IMR-90 (cell line): ENCODE measurements around the gene FAM124A. TPM values are rescaled to one million over a fixed set of nuclear protein-coding genes. Genes with fewer than 3 reads are reported as not detected.

Experiments used
- ATAC-seq: fragments of 200-7000 bp; cut with Tn5 transposase; 2 replicates; pipeline ENCODE4 v1.9.1; 2020; ENCODE audit warnings: low read depth, mild to moderate bottlenecking, moderate library complexity
- BruUV-seq: library from RNA; stranded (reverse); fragments of 400-500 nt; replicated peaks from 2 replicates; lab custom pipeline; 2021; lab: Mats Ljungman, UMichigan
- CTCF ChIA-PET: fragments of 300-600 bp; formaldehyde crosslinking; extraction: SDS; loops from one replicate; lab custom pipeline; 2021; ENCODE audit warnings: antibody characterized with exemption; lab: Yijun Ruan, JAX
- POLR2A ChIA-PET: fragments of 300-600 bp; sonication (Branson Sonifier 250); formaldehyde crosslinking; loops from one replicate; lab custom pipeline; 2022; ENCODE audit warnings: antibody characterized with exemption; ENCODE audit not compliant: unreplicated experiment; lab: Charles Lee
- DNase-seq: peaks from one replicate; pipeline ENCODE4 v3.0.0; 2013
- H2AFZ ChIP-seq: replicated peaks from 2 replicates; pipeline ENCODE3; 2013; ENCODE audit warnings: low read length, mild to moderate bottlenecking; ENCODE audit not compliant: poor library complexity
- H2AK5ac ChIP-seq: 2 replicates; pipeline ENCODE4 v1.6.1; 2013; ENCODE audit warnings: low read depth, low read length, inconsistent platforms
- H2AK9ac ChIP-seq: replicated peaks from 2 replicates; pipeline ENCODE3; 2013; ENCODE audit warnings: mild to moderate bottlenecking, low read depth, low read length, moderate library complexity; ENCODE audit not compliant: poor library complexity
- H2BK120ac ChIP-seq: 2 replicates; pipeline ENCODE4 v1.6.1; 2013; ENCODE audit warnings: low read depth, low read length, inconsistent platforms
- H2BK15ac ChIP-seq: 3 replicates; pipeline ENCODE4 v1.6.1; 2013; ENCODE audit warnings: low read depth, low read length, inconsistent platforms
- H2BK20ac ChIP-seq: 2 replicates; pipeline ENCODE4 v1.6.1; 2013; ENCODE audit warnings: low read depth, mild to moderate bottlenecking, inconsistent platforms, low read length, moderate library complexity
- H2BK5ac ChIP-seq: 2 replicates; pipeline ENCODE4 v1.6.1; 2013; ENCODE audit warnings: mild to moderate bottlenecking, low read depth, low read length, inconsistent platforms; ENCODE audit not compliant: poor library complexity, severe bottlenecking
- H3K14ac ChIP-seq: replicated peaks from 2 replicates; pipeline ENCODE4 v1.6.1; 2013; ENCODE audit warnings: low read depth, low read length, inconsistent platforms
- H3K18ac ChIP-seq: 2 replicates; pipeline ENCODE4 v1.6.1; 2013; ENCODE audit warnings: low read depth, low read length, control low read depth
- H3K23ac ChIP-seq: 2 replicates; pipeline ENCODE4 v1.6.1; 2013; ENCODE audit warnings: low read depth, low read length, inconsistent platforms
- H3K27ac ChIP-seq: 2 replicates; pipeline ENCODE4 v1.5.1; 2013; ENCODE audit warnings: mild to moderate bottlenecking, control low read depth, low read length; ENCODE audit not compliant: insufficient read depth
- H3K27me3 ChIP-seq: 2 replicates; pipeline ENCODE4 v1.6.1; 2013; ENCODE audit warnings: low read length; ENCODE audit not compliant: control insufficient read depth, insufficient read depth
- H3K36me3 ChIP-seq: 2 replicates; pipeline ENCODE4 v1.6.1; 2013; ENCODE audit warnings: low read length, mixed read lengths; ENCODE audit not compliant: control insufficient read depth, insufficient read depth
- H3K4ac ChIP-seq: 2 replicates; pipeline ENCODE4 v1.6.1; 2013; ENCODE audit warnings: low read depth, low read length, inconsistent platforms
- H3K4me1 ChIP-seq: 2 replicates; pipeline ENCODE4 v1.6.1; 2013; ENCODE audit warnings: low read length, mixed read lengths; ENCODE audit not compliant: control insufficient read depth, insufficient read depth
- H3K4me2 ChIP-seq: 2 replicates; pipeline ENCODE4 v1.6.1; 2013; ENCODE audit warnings: low read depth, mild to moderate bottlenecking, control low read depth, low read length, moderate library complexity
- H3K4me3 ChIP-seq: 2 replicates; pipeline ENCODE4 v1.5.1; 2013; ENCODE audit warnings: low read depth, mild to moderate bottlenecking, control low read depth, low read length, moderate library complexity; ENCODE audit not compliant: insufficient read depth
- H3K56ac ChIP-seq: 2 replicates; pipeline ENCODE4 v1.6.1; 2013; ENCODE audit warnings: low read length, inconsistent platforms; ENCODE audit not compliant: insufficient read depth; ENCODE audit errors: extremely low read depth
- H3K79me1 ChIP-seq, 2 experiments: 2 replicates each; pipeline ENCODE4 v1.6.1; 2013; ENCODE audit warnings: low read length in 2 of 2, inconsistent platforms in 1 of 2, low read depth in 1 of 2
- H3K9ac ChIP-seq: 2 replicates; pipeline ENCODE4 v1.6.1; 2013; ENCODE audit warnings: low read depth, low read length, control low read depth
- H3K9me1 ChIP-seq: 2 replicates; pipeline ENCODE4 v1.6.1; 2013; ENCODE audit warnings: low read length, inconsistent platforms; ENCODE audit not compliant: insufficient read depth
- H3K9me3 ChIP-seq: 2 replicates; pipeline ENCODE4 v1.6.1; 2013; ENCODE audit warnings: low read length; ENCODE audit not compliant: control insufficient read depth, insufficient read depth
- H4K20me1 ChIP-seq: 2 replicates; pipeline ENCODE4 v1.6.1; 2013; ENCODE audit warnings: low read length, inconsistent platforms; ENCODE audit not compliant: insufficient read depth
- H4K5ac ChIP-seq: 2 replicates; pipeline ENCODE4 v1.6.1; 2013; ENCODE audit warnings: mild to moderate bottlenecking, low read depth, low read length, control low read depth
- H4K8ac ChIP-seq, 2 experiments: 2 replicates each; pipeline ENCODE4 v1.6.1; 2013; ENCODE audit warnings: low read depth in 2 of 2, low read length in 2 of 2, control low read depth in 1 of 2, inconsistent platforms in 1 of 2
- H4K91ac ChIP-seq: 2 replicates; pipeline ENCODE4 v1.6.1; 2013; ENCODE audit warnings: low read depth, low read length, inconsistent platforms; ENCODE audit not compliant: insufficient read depth
- BHLHE40 ChIP-seq: fragments of 150-350 bp; IDR thresholded peaks from 2 replicates; pipeline ENCODE4 v1.6.1; 2016; ENCODE audit warnings: mild to moderate bottlenecking, low read depth, low read length
- CEBPB ChIP-seq: IDR thresholded peaks from 2 replicates; pipeline ENCODE4 v1.6.1; 2012; ENCODE audit warnings: low read depth, low read length, improper control_type of control experiment
- CHD1 ChIP-seq: IDR thresholded peaks from 2 replicates; pipeline ENCODE4 v1.6.1; 2012; ENCODE audit warnings: low read depth, low read length, improper control_type of control experiment
- CTCF ChIP-seq: conservative IDR thresholded peaks from 2 replicates; pipeline ENCODE4 v1.5.1; 2012; ENCODE audit warnings: mild to moderate bottlenecking, low read depth, low read length, improper control_type of control experiment
- ELK1 ChIP-seq: fragments of 150-350 bp; IDR thresholded peaks from 2 replicates; pipeline ENCODE4 v1.6.1; 2016; ENCODE audit warnings: low read depth, mild to moderate bottlenecking, low read length, moderate library complexity, borderline replicate concordance
- FOS ChIP-seq: fragments of 150-350 bp; IDR thresholded peaks from 2 replicates; pipeline ENCODE4 v1.6.1; 2016; ENCODE audit warnings: low read depth, low read length
- MAFK ChIP-seq: IDR thresholded peaks from 2 replicates; pipeline ENCODE4 v1.6.1; 2012; ENCODE audit warnings: low read depth, low read length, improper control_type of control experiment
- MAZ ChIP-seq: IDR thresholded peaks from 2 replicates; pipeline ENCODE4 v1.6.1; 2012; ENCODE audit warnings: low read depth, mild to moderate bottlenecking, low read length, improper control_type of control experiment, moderate library complexity, borderline replicate concordance
- MXI1 ChIP-seq: IDR thresholded peaks from 2 replicates; pipeline ENCODE4 v1.6.1; 2012; ENCODE audit warnings: low read depth, mild to moderate bottlenecking, low read length, moderate library complexity, borderline replicate concordance
- NFE2L2 ChIP-seq: fragments of 150-350 bp; IDR thresholded peaks from 2 replicates; pipeline ENCODE4 v1.6.1; 2016; ENCODE audit warnings: low read depth, mild to moderate bottlenecking, low read length
- POLR2A ChIP-seq: IDR thresholded peaks from 2 replicates; pipeline ENCODE4 v1.6.1; 2012; ENCODE audit warnings: mild to moderate bottlenecking, low read depth, low read length
- RAD21 ChIP-seq: IDR thresholded peaks from 2 replicates; pipeline ENCODE4 v1.6.1; 2012; ENCODE audit warnings: low read length, improper control_type of control experiment
- RCOR1 ChIP-seq: IDR thresholded peaks from 2 replicates; pipeline ENCODE4 v1.6.1; 2012; ENCODE audit warnings: mild to moderate bottlenecking, low read length, improper control_type of control experiment; ENCODE audit not compliant: insufficient replicate concordance
- RFX5 ChIP-seq: IDR thresholded peaks from 2 replicates; pipeline ENCODE4 v1.8.0; 2012; ENCODE audit warnings: low read depth, mild to moderate bottlenecking, low read length, moderate library complexity
- SMC3 ChIP-seq: fragments of 150-350 bp; IDR thresholded peaks from 2 replicates; pipeline ENCODE4 v1.6.1; 2016; ENCODE audit warnings: low read depth, mild to moderate bottlenecking, antibody characterized with exemption, low read length, moderate library complexity
- USF2 ChIP-seq: fragments of 150-350 bp; IDR thresholded peaks from 2 replicates; pipeline ENCODE4 v1.6.1; 2017; ENCODE audit warnings: mild to moderate bottlenecking, antibody characterized with exemption, low read length, low read depth
- WGBS, 2 experiments: methylation state at CpG; one replicate each; pipeline versions ENCODE4 v1.1.5 to v1.1.7; 2013; ENCODE audit warnings: missing lambda C conversion rate in 2 of 2; ENCODE audit not compliant: insufficient read length in 1 of 2; ENCODE audit errors: extremely low coverage in 2 of 2; 5-methylcytosine and 5-hydroxymethylcytosine counted together
- dilution Hi-C: fragments of 300-500 bp; cut with HindIII; formaldehyde crosslinking; loops from one replicate; pipeline ENCODE4 v1.14.3; 2018; ENCODE audit warnings: low sequenced_read_pairs; ENCODE audit not compliant: unreplicated experiment
- in situ Hi-C: fragments of 300-500 bp; cut with MboI; formaldehyde crosslinking; loops from 3 replicates; pipeline ENCODE4 v1.14.3; 2019; ENCODE audit warnings: low sequenced_read_pairs, inconsistent platforms, mixed read lengths
- intact Hi-C: fragments of 100-400 bp; cut with micrococcal nuclease; formaldehyde crosslinking; loops from 2 replicates; pipeline ENCODE4 v1.10.0; 2022
- polyA plus RNA-seq, 3 experiments: library from polyadenylated mRNA; depleted of rRNA; stranded (reverse); fragments of >200 nt; gene quantifications; 2 replicates each; pipeline ENCODE4 v1.2.3, GENCODE V29; 2012; ENCODE audit warnings: low replicate concordance in 1 of 3
- total RNA-seq: library from RNA; depleted of rRNA; stranded (reverse); fragments of >200 nt; gene quantifications from 2 replicates; pipeline ENCODE4 v1.2.3, GENCODE V29; 2012

The FAM124A gene
- total and polyA plus RNA-seq, 2 of the 4 experiments (the other 2 are of a cell fraction), result 0.03 TPM; not detected in 1

GRCh38 chr13:51251480-51251879 is 29.3 kb downstream of the FAM124A start:
- no peak overlapping the region for H3K18ac ChIP-seq
- no peak overlapping the region for H3K4me2 ChIP-seq
- in situ Hi-C loops (no loop called here), dilution Hi-C loops (no loop called here), intact Hi-C loops (no loop called here)
- H3K9me3 ChIP-seq, result no peaks in the 10 kb centered on the region
- H3K9me1 ChIP-seq, result no peaks in the 10 kb centered on the region
- DNase-seq, result no peak
- no peaks in the 10 kb centered on the region for H3K4me1 ChIP-seq
- BruUV-seq, result no TSS peak
- no peak overlapping the region for H3K9ac ChIP-seq
- H2BK15ac ChIP-seq, result no peak overlapping the region
- 94% methylated on average over 22 of the region's 31 CpGs; no CpG with 5 or more reads in 1 of the 2 experiments for WGBS, 2 experiments
- H3K56ac ChIP-seq, result no peak overlapping the region
- H3K4me3 ChIP-seq, result no peak overlapping the region
- H3K27me3 ChIP-seq, result peaks cover 31% of the 10 kb centered on the region
- H3K4ac ChIP-seq, result no peak overlapping the region
- TF ChIP-seq NFE2L2 (no peak), SMC3 (no peak), MAFK (no peak), CTCF (no peak), ELK1 (no peak), FOS (no peak), RFX5 (no peak), CHD1 (no peak), RAD21 (no peak), RCOR1 (no peak), BHLHE40 (no peak), MAZ (no peak), USF2 (no peak), POLR2A (no peak), CEBPB (no peak), MXI1 (no peak)
- H2AK5ac ChIP-seq, result no peak overlapping the region
- no peak overlapping the region for H2BK5ac ChIP-seq
- H4K5ac ChIP-seq, result no peak overlapping the region
- ChIA-PET POLR2A (no interaction called here), CTCF (interaction anchor here (0.9 to 1.6 kb wide), 2 partner anchors 35 kb away, joined by 4 to 5 read pairs; no protein-coding TSS in a partner anchor)
- H3K23ac ChIP-seq, result no peak overlapping the region
- ATAC-seq, result no peak
- no peak overlapping the region for H3K27ac ChIP-seq
- H2BK120ac ChIP-seq, result no peak overlapping the region
- H3K14ac ChIP-seq, result no peak overlapping the region
- no peak overlapping the region for H2AFZ ChIP-seq
- H2BK20ac ChIP-seq, result no peak overlapping the region
- H3K36me3 ChIP-seq, result no peaks in the 10 kb centered on the region
- no peak overlapping the region for H2AK9ac ChIP-seq
- no peak overlapping the region for H4K8ac ChIP-seq
- H3K79me1 ChIP-seq, result no peaks in the 10 kb centered on the region
- H4K91ac ChIP-seq, result no peak overlapping the region
- no peaks in the 10 kb centered on the region for H4K20me1 ChIP-seq
